Measurements from ENCODE around the gene PDPK1.
"Not testable (repeated sequence)": the region's sequence is repeated elsewhere in the genome, so short reads cannot be mapped to it uniquely, and the experiment has no call there.

- TF ChIP-seq CTCF (conservative IDR thresholded peaks at IDR 0.05; ENCODE audit: low read depth in 2 of 2); REST (IDR thresholded peaks at IDR 0.05; ENCODE audit: unreplicated experiment); JUNB (IDR thresholded peaks at IDR 0.05; ENCODE audit: unreplicated experiment); EZH2phosphoT487 (IDR thresholded peaks at IDR 0.05; ENCODE audit: unreplicated experiment); EZH2 (IDR thresholded peaks at IDR 0.05; ENCODE audit: low read depth, unreplicated experiment); POLR2AphosphoS5 (IDR thresholded peaks at IDR 0.05; ENCODE audit: low read depth); CREB1 (CRISPR knock-in tag; IDR thresholded peaks at IDR 0.05; ENCODE audit: low read depth); ZNF114 (CRISPR knock-in tag; IDR thresholded peaks at IDR 0.05); ZNF462 (CRISPR knock-in tag; IDR thresholded peaks at IDR 0.05); ETS1 (IDR thresholded peaks at IDR 0.05); NANOG (IDR thresholded peaks at IDR 0.05; ENCODE audit: borderline replicate concordance); STAT1 (IDR thresholded peaks at IDR 0.05; ENCODE audit: unreplicated experiment): not testable (repeated sequence)
Observed at GRCh38 chr16:2568573-2568972, 30.8 kb downstream of the PDPK1 start.

Measured in GM23338 (cell line).